GM19240 (cell line): ENCODE data around the gene CHURC1.

ENCODE experiments used
- DNase-seq: peaks from one replicate; pipeline ENCODE4 v3.0.0; 2011; ENCODE audit warnings: low spot score; ENCODE audit not compliant: insufficient read length

CHURC1 gene

GRCh38 chr14:64914237-64915028 is at the start of gene CHURC1:
Gene CHURC1, plus strand, starts transcription at chr14:64914455. Its CDS starts 41 bp downstream, at chr14:64914496.
- DNase-seq: peak; percentile 70

- DNase-seq: no peak
Observed at GRCh38 chr14:64865109-64865508, 49.1 kb upstream of the CHURC1 start.

DNA sequence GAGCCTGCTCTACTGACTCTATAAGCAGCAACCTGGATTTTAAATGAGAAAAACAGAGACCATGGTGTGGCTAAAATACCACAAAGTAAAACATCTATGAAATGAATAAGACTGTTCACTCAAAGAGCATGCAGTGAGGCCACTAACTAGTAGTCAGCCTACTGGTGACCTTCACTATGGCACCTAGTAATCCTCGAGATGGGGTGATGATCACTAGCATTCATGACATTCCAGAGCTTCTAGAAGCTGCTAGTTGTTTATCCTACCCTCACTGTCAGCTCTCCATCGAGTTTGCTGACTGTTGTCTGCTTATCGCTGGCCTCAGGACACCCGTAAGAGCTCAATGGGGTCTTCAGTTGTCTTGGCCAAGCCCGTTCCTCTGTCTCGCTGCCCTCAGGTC is 48.3 kb upstream of the CHURC1 start:
- no peak for DNase-seq

- no peak for DNase-seq
Observed at GRCh38 chr14:64867182-64867581, 47.1 kb upstream of the CHURC1 start.

DNA sequence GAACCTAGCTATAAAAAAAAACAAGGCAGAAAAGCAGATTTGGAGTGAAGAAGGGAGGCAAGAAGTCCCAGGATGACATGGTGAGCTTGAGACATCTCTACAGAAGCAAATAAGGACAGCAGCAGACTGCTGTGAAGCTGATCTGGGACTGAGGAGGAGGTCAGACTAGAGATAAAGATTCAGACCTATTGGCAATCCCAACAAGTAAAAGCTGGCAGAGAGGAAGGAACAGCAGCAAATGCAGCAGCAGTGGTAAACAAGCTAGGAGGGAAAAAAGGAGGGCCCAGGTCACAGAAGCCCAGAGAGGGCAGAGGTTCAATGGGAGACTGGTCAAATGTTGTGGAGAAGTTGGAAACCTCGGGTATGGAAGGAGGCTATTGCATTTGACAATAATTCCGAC is 45.9 kb upstream of the CHURC1 start:
- no peak for DNase-seq

- no peak for DNase-seq
Observed at GRCh38 chr14:64868841-64869240, 45.4 kb upstream of the CHURC1 start.

- no peak for DNase-seq
Observed at GRCh38 chr14:64870160-64870559, 44.1 kb upstream of the CHURC1 start.

- no peak for DNase-seq
Observed at GRCh38 chr14:64871344-64871743, 42.9 kb upstream of the CHURC1 start.

GRCh38 chr14:64873506-64874219 is 40.6 kb upstream of the CHURC1 start:
- no peak for DNase-seq

- DNase-seq: no peak
Observed at GRCh38 chr14:64875350-64875749, 38.9 kb upstream of the CHURC1 start.

GRCh38 chr14:64877846-64878245 is 36.4 kb upstream of the CHURC1 start:
- DNase-seq: no peak

DNA sequence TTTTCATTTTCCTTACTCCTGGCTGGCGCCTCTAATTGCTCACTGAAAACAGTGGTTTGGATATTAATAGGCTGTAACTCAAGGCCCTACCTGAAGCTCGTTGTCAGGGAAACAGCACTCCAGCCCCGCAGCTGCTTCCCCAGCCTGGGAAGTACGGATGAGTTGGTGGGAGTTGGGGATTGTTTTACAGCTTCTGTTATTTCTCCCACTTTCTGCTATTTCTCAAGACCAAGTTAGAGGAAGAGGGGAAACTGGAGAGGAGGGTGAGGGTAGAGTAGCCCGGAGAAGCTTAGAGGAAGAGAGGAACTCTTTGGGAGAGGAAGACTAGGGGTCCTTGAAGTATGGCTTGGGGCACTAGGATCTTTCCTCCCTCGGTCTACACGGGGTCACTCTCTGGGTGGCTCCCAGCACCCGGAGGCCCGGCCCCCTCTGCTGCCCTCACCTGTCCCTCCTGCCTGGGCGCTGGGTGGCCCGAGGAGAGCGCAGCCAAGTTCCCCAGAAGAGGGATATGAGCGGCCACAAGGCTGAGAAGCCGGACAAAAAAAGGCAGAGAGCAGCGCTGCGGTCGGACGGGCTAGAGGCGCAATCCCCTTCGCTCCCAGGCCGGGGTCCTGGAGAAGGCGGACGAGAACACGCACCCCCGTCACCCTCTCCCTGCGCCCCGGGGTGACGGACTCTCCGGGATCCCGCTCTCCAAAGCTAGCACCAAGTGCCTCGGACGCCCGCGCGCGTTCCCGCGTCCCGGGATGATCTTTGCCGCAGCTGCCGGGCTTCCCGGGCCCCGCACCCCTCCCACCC is 35.2 kb upstream of the CHURC1 start:
- DNase-seq: no peak

- peak; percentile 14 for DNase-seq
Observed at GRCh38 chr14:64879635-64880220, 34.5 kb upstream of the CHURC1 start, which contains the start of gene SPTB. Gene SPTB, minus strand, starts transcription at chr14:64879907. Its CDS starts 56,813 bp downstream, at chr14:64823094.

- peak; percentile 29 for DNase-seq
Observed at GRCh38 chr14:64880221-64881121, 33.8 kb upstream of the CHURC1 start.

DNA sequence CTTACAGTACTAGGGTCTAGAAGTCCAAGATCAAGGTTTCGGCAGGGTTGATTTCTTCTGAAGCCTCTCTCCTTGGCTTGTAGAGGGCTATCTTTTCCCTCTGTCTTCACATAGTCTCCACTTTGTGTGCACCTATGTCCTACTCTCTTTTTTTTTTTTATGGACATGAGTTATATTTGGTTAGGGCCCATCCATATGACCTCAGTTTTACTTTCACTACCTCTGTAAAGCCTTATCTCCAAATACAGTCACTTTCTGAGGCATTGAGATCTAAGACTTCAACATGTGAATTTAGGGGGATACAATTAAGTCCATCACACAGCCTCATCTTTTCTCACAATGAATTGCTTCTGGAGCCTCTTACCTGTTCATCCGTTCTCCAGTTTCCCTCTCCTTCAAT is 28.7 kb upstream of the CHURC1 start:
- no peak for DNase-seq

DNA sequence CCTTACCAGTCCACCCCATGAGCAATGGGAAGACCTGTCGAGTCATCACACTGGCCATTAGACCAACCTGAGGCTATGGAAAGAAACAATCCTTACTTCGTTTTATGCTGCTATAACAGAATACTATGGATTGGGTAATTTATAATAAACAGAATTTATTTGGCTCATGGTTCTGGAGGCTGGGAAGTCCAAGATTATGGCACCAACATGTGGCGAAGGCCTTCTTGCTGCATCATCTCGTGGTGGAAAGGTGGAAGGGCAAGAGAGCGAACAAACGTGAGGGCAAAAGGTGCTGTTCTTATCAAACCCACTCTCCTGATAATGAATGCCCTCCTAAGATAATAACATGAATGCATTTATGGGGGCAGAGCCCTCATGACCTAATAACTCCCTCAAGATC is 24.9 kb upstream of the CHURC1 start:
- DNase-seq: no peak

DNA sequence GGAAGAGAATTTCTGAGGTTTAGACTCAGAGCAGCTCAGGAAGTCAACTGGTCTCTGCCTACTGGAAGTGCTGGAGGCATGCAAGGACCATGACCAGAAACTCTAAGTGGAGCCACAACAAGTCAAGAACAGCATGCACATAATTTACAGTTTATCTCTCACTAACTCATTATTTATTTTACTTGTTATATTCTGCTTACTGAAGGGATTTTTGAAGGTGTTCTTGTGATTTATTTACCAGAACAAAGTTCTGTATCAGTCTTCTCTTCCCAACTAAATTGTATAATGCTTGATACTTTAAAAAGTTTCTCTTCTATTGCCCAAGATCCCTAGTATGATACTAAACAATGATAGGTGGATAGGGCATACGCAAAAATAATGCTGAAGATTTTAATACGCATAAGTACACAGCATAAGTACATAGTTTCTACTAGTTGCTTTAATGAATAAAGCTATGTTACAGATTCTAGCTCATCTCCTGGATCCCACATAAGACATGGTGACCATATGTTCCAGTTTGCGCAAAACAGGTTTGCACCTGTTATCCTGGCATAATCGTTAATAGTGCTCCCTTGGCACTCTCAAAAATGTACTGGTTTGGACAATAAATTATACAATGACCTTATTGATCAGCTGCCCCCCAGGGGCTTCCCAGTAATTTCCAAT is 22.9 kb upstream of the CHURC1 start:
- no peak for DNase-seq

GRCh38 chr14:64891839-64892375 is 22.3 kb upstream of the CHURC1 start:
- DNase-seq: peak; percentile 12

DNA sequence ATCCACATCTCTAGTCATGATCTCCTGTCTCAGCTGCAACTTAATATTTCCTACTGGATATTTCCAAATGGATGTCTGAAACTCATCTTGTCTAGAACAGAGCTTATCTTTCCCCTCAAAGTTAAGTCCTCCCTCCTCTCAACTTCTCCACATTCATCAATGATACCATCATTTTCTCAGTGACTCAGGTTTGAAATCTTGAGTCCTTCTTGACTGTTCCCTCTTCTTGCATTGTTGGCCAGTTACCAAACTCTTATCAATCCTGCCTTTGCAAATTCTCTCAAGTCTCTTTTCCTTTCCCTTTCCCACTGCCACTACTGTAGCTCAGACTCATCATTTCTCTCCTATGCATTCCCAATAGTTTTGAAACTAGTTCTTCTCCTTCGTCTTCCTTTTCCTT is 14.3 kb upstream of the CHURC1 start:
- no peak for DNase-seq

DNA sequence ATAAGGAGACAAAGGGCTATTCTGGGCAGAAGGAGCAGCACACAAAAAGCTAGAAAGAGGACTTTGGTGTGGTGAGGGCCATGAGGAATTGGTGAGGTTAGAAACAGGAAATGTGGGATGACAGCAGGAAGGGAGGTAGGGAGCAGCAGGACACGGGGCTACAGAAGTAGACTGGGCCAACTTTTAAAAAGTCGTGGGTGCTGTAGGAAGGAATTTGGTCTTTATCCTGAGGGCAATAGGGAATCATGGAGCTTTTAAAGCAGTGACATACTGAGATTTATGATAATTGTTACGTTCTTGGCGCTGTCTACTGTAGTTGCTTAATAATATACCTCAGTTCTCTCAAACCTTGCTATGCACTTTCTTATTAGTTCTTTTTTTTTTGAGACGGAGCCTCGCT is 8.2 kb upstream of the CHURC1 start:
- DNase-seq: no peak
